H9 (cell line): ENCODE measurements around the gene PEPD. TPM values are rescaled to one million over a fixed set of nuclear protein-coding genes. Genes with fewer than 3 reads are reported as not detected.

ENCODE experiments used
- DNase-seq: peaks from one replicate; pipeline ENCODE4 v3.0.0-alpha.2; 2017
- H2AFZ ChIP-seq: one replicate; pipeline ENCODE4 v1.6.1; 2013; ENCODE audit warnings: mild to moderate bottlenecking, low read length, control low read depth, moderate library complexity
- H2AK5ac ChIP-seq: 2 replicates; pipeline ENCODE4 v1.6.1; 2013; ENCODE audit warnings: low read length, control low read depth, mixed read lengths; ENCODE audit not compliant: insufficient read length
- H2BK120ac ChIP-seq: one replicate; pipeline ENCODE4 v1.6.1; 2013; ENCODE audit warnings: low read depth, mild to moderate bottlenecking, low read length, control low read depth, inconsistent platforms; ENCODE audit not compliant: poor library complexity, severe bottlenecking
- H2BK12ac ChIP-seq: 2 replicates; pipeline ENCODE4 v1.6.1; 2013; ENCODE audit warnings: low read length, control low read depth, mixed read lengths, low read depth; ENCODE audit not compliant: insufficient read length
- H2BK15ac ChIP-seq: 2 replicates; pipeline ENCODE4 v1.6.1; 2013; ENCODE audit warnings: low read depth, low read length, control low read depth
- H2BK20ac ChIP-seq: one replicate; pipeline ENCODE4 v1.6.1; 2013; ENCODE audit warnings: low read depth, mild to moderate bottlenecking, low read length, control low read depth, inconsistent platforms; ENCODE audit not compliant: poor library complexity, severe bottlenecking
- H2BK5ac ChIP-seq: 2 replicates; pipeline ENCODE4 v1.6.1; 2013; ENCODE audit warnings: low read length, control low read depth, mixed read lengths; ENCODE audit not compliant: insufficient read length
- H3K14ac ChIP-seq: 2 replicates; pipeline ENCODE4 v1.6.1; 2013; ENCODE audit warnings: low read length, control low read depth; ENCODE audit not compliant: insufficient read depth
- H3K18ac ChIP-seq: 2 replicates; pipeline ENCODE4 v1.6.1; 2013; ENCODE audit warnings: low read depth, mild to moderate bottlenecking, mixed read lengths, low read length, control low read depth; ENCODE audit not compliant: insufficient read length
- H3K23ac ChIP-seq: 2 replicates; pipeline ENCODE4 v1.6.1; 2013; ENCODE audit warnings: low read length, control low read depth, mixed read lengths, low read depth; ENCODE audit not compliant: insufficient read length
- H3K23me2 ChIP-seq: 2 replicates; pipeline ENCODE4 v1.6.1; 2013; ENCODE audit warnings: low read depth, mild to moderate bottlenecking, mixed read lengths, low read length, control low read depth; ENCODE audit not compliant: insufficient read length, poor library complexity, severe bottlenecking
- H3K27ac ChIP-seq: 2 replicates; pipeline ENCODE4 v1.5.1; 2013; ENCODE audit warnings: low read length, control low read depth, mixed read lengths, low read depth; ENCODE audit not compliant: insufficient read length
- H3K27me3 ChIP-seq: 2 replicates; pipeline ENCODE4 v1.6.1; 2013; ENCODE audit warnings: low read length, control low read depth, inconsistent platforms; ENCODE audit not compliant: insufficient read depth
- H3K4ac ChIP-seq: 2 replicates; pipeline ENCODE4 v1.6.1; 2013; ENCODE audit warnings: low read depth, mild to moderate bottlenecking, control low read depth, inconsistent platforms, low read length, moderate library complexity
- H3K4me1 ChIP-seq: 2 replicates; pipeline ENCODE4 v1.6.1; 2013; ENCODE audit warnings: low read length, control low read depth, inconsistent platforms; ENCODE audit not compliant: insufficient read depth
- H3K4me2 ChIP-seq: 2 replicates; pipeline ENCODE4 v1.6.1; 2013; ENCODE audit warnings: low read length, control low read depth, mixed read lengths; ENCODE audit not compliant: insufficient read length, insufficient read depth
- H3K56ac ChIP-seq: 2 replicates; pipeline ENCODE4 v1.6.1; 2013; ENCODE audit warnings: low read depth, mild to moderate bottlenecking, mixed read lengths, low read length, control low read depth; ENCODE audit not compliant: insufficient read length
- H3K79me1 ChIP-seq: 2 replicates; pipeline ENCODE4 v1.6.1; 2013; ENCODE audit warnings: low read depth, mild to moderate bottlenecking, moderate library complexity, low read length, control low read depth, inconsistent platforms; ENCODE audit not compliant: insufficient read depth, poor library complexity, severe bottlenecking
- H3K79me2 ChIP-seq: 2 replicates; pipeline ENCODE4 v1.6.1; 2013; ENCODE audit warnings: low read length, control low read depth, inconsistent platforms; ENCODE audit not compliant: insufficient read depth
- H3K9ac ChIP-seq: 2 replicates; pipeline ENCODE4 v1.6.1; 2013; ENCODE audit warnings: low read length, control low read depth, mixed read lengths; ENCODE audit not compliant: insufficient read length; ENCODE audit errors: extremely low read depth
- H3K9me3 ChIP-seq: one replicate; pipeline ENCODE4 v1.6.1; 2013; ENCODE audit warnings: low read depth, low read length, inconsistent platforms; ENCODE audit not compliant: control insufficient read depth
- H3T11ph ChIP-seq: one replicate; pipeline ENCODE4 v1.6.1; 2013; ENCODE audit warnings: mild to moderate bottlenecking, low read length, control low read depth, inconsistent platforms
- H4K20me1 ChIP-seq: one replicate; pipeline ENCODE4 v1.6.1; 2013; ENCODE audit not compliant: control insufficient read depth, insufficient read length, insufficient read depth
- H4K5ac ChIP-seq: 2 replicates; pipeline ENCODE4 v1.6.1; 2013; ENCODE audit warnings: low read depth, mild to moderate bottlenecking, mixed read lengths, low read length, control low read depth; ENCODE audit not compliant: insufficient read length
- H4K8ac ChIP-seq: replicated peaks from 2 replicates; pipeline ENCODE4 v1.6.1; 2013; ENCODE audit warnings: low read length, control low read depth, mixed read lengths, low read depth; ENCODE audit not compliant: insufficient read length
- H4K91ac ChIP-seq: 2 replicates; pipeline ENCODE4 v1.6.1; 2013; ENCODE audit warnings: low read depth, mild to moderate bottlenecking, moderate library complexity, mixed read lengths, low read length, control low read depth; ENCODE audit not compliant: insufficient read length
- H3K27ac Mint-ChIP-seq, 3 experiments: 2 replicates in 2 of 3; 3 replicates in 1 of 3; pipeline ENCODE4 v1.8.0; 2020 to 2021; ENCODE audit warnings: mixed read lengths in 3 of 3, mild to moderate bottlenecking in 1 of 3, moderate library complexity in 1 of 3
- H3K27me3 Mint-ChIP-seq: 2 replicates; pipeline ENCODE4 v1.8.0; 2021; ENCODE audit warnings: low read depth, mild to moderate bottlenecking, moderate library complexity, mixed read lengths
- H3K36me3 Mint-ChIP-seq, 3 experiments: 2 replicates in 2 of 3; 3 replicates in 1 of 3; pipeline ENCODE4 v1.8.0; 2020 to 2021; ENCODE audit warnings: low read depth in 3 of 3, mixed read lengths in 3 of 3; ENCODE audit not compliant: insufficient read depth in 1 of 3
- H3K4me1 Mint-ChIP-seq, 2 experiments: 2 replicates each; pipeline ENCODE4 v1.8.0; 2020; ENCODE audit warnings: mixed read lengths in 2 of 2
- H3K4me3 Mint-ChIP-seq, 2 experiments: 2 replicates in 1 of 2; 3 replicates in 1 of 2; pipeline ENCODE4 v1.8.0; 2020 to 2021; ENCODE audit warnings: mild to moderate bottlenecking in 2 of 2, mixed read lengths in 2 of 2, moderate library complexity in 1 of 2
- H3K9me3 Mint-ChIP-seq, 2 experiments: 2 replicates in 1 of 2; 3 replicates in 1 of 2; pipeline ENCODE4 v1.8.0; 2020; ENCODE audit warnings: mild to moderate bottlenecking in 2 of 2, mixed read lengths in 2 of 2, moderate library complexity in 1 of 2
- WGBS: extraction: QIAGEN DNeasy Blood & Tissue Kit; methylation state at CpG from one replicate; pipeline ENCODE4 v1.1.7; 2013; ENCODE audit warnings: missing lambda C conversion rate, low lambda C conversion rate, mixed read lengths; ENCODE audit not compliant: insufficient read length; ENCODE audit errors: extremely low coverage; 5-methylcytosine and 5-hydroxymethylcytosine counted together
- total RNA-seq: library from RNA; stranded (reverse); gene quantifications from 2 replicates; pipeline ENCODE4 v1.2.1, GENCODE V29; 2021
- TF ChIP-seq, protein P1 (sequence below): fragments of 200-600 bp; sonication (generic); conservative IDR thresholded peaks from 3 replicates; pipeline ENCODE4 v1.8.0; 2021; ENCODE audit warnings: antibody characterized with exemption, mild to moderate bottlenecking

The PEPD gene
- total RNA-seq, 1 experiment from 2014 or later: 52.8 TPM

DNA sequence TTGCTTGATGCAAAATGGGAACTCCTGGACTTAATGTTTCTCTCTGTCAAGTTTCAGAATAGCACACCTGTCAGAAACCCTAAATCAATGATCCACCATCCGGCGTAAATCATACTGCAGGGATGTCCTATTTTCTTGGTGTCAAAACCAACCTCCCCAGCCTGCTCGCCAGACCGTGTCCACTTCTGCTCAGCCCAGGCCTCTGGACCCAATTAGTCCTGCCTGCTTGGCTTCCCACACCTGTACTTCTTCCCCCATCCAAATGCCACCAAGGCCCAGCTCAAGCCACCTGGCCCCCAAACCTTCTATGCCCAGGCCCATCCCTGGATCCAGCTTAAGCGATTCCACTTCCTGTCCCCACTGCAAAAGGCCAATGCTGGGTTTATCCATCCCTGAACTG, 25.1 kb upstream of the PEPD start:
- H2BK15ac ChIP-seq: no peak overlapping the region
- no peak overlapping the region for H3K9ac ChIP-seq
- no peak overlapping the region for H2BK120ac ChIP-seq
- no peaks in the 10 kb centered on the region for H3K4me1 ChIP-seq
- no peak overlapping the region for H4K91ac ChIP-seq
- no peak overlapping the region for H3K4ac ChIP-seq
- no peak overlapping the region for H3K4me2 ChIP-seq
- no peak for DNase-seq
- H3T11ph ChIP-seq: no peak overlapping the region
- H3K14ac ChIP-seq: no peak overlapping the region
- H2AFZ ChIP-seq: no peak overlapping the region
- H4K8ac ChIP-seq: no peak overlapping the region
- H3K27me3 ChIP-seq: no peaks in the 10 kb centered on the region
- TF ChIP-seq, protein P1, sequence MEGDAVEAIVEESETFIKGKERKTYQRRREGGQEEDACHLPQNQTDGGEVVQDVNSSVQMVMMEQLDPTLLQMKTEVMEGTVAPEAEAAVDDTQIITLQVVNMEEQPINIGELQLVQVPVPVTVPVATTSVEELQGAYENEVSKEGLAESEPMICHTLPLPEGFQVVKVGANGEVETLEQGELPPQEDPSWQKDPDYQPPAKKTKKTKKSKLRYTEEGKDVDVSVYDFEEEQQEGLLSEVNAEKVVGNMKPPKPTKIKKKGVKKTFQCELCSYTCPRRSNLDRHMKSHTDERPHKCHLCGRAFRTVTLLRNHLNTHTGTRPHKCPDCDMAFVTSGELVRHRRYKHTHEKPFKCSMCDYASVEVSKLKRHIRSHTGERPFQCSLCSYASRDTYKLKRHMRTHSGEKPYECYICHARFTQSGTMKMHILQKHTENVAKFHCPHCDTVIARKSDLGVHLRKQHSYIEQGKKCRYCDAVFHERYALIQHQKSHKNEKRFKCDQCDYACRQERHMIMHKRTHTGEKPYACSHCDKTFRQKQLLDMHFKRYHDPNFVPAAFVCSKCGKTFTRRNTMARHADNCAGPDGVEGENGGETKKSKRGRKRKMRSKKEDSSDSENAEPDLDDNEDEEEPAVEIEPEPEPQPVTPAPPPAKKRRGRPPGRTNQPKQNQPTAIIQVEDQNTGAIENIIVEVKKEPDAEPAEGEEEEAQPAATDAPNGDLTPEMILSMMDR: no peak
- no peak overlapping the region for H2BK20ac ChIP-seq
- no peak overlapping the region for H3K23ac ChIP-seq
- Mint-ChIP-seq H3K9me3 (no peaks in the 10 kb centered on the region), H3K4me1 (peaks cover 6 to 13% of the 10 kb centered on the region in 2 experiments), H3K27me3 (no peaks in the 10 kb centered on the region; the same call in none of the 2 replicates), H3K27ac (no peak overlapping the region), H3K4me3 (no peak overlapping the region), H3K36me3 (no peaks in the 10 kb centered on the region)
- H3K23me2 ChIP-seq: no peaks in the 10 kb centered on the region
- WGBS: no CpG with 5 or more reads among the region's 5 CpGs
- H3K9me3 ChIP-seq: no peaks in the 10 kb centered on the region
- H3K56ac ChIP-seq: no peak overlapping the region
- no peaks in the 10 kb centered on the region for H3K79me1 ChIP-seq
- no peak overlapping the region for H2BK5ac ChIP-seq
- no peaks in the 10 kb centered on the region for H3K79me2 ChIP-seq
- H4K20me1 ChIP-seq: no peaks in the 10 kb centered on the region
- H3K18ac ChIP-seq: no peak overlapping the region
- H4K5ac ChIP-seq: no peak overlapping the region
- no peak overlapping the region for H2BK12ac ChIP-seq
- H3K27ac ChIP-seq: no peak overlapping the region
- H2AK5ac ChIP-seq: no peak overlapping the region
